Ishikawa (cell line): ENCODE results near the gene FGF2.

Experiments
- EGR1 ChIP-seq: IDR thresholded peaks from 2 replicates; pipeline ENCODE4 v1.6.1; 2012
- EP300 ChIP-seq: IDR thresholded peaks from 2 replicates; pipeline ENCODE4 v1.6.1; 2012; ENCODE audit warnings: borderline replicate concordance
- RAD21 ChIP-seq: IDR thresholded peaks from 2 replicates; pipeline ENCODE4 v1.6.1; 2012; ENCODE audit warnings: low read depth
- REST ChIP-seq: IDR thresholded peaks from 2 replicates; pipeline ENCODE4 v1.6.1; 2012; ENCODE audit warnings: low read depth, mild to moderate bottlenecking
- TCF12 ChIP-seq: IDR thresholded peaks from 2 replicates; pipeline ENCODE4 v1.6.1; 2012; ENCODE audit warnings: low read depth
- TF ChIP-seq, protein P1 (sequence below): IDR thresholded peaks from 2 replicates; pipeline ENCODE4 v1.6.1; 2012

GRCh38 chr4:122824616-122825015 lies 2.0 kb upstream of the FGF2 start:
- TF ChIP-seq EGR1 (no peak), EP300 (no peak), RAD21 (no peak), TCF12 (no peak), REST (no peak)
- TF ChIP-seq, protein P1, sequence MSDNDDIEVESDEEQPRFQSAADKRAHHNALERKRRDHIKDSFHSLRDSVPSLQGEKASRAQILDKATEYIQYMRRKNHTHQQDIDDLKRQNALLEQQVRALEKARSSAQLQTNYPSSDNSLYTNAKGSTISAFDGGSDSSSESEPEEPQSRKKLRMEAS = no peak
